Ishikawa (cell line): ENCODE measurements around the gene IL1RL2.

Experiments
- CEBPB ChIP-seq: IDR thresholded peaks from 2 replicates; pipeline ENCODE4 v1.6.1; 2012
- CREB1 ChIP-seq: IDR thresholded peaks from 2 replicates; pipeline ENCODE4 v1.6.1; 2012; ENCODE audit warnings: low read depth
- EGR1 ChIP-seq: IDR thresholded peaks from 2 replicates; pipeline ENCODE4 v1.6.1; 2012
- EP300 ChIP-seq: IDR thresholded peaks from 2 replicates; pipeline ENCODE4 v1.6.1; 2012; ENCODE audit warnings: borderline replicate concordance
- FOXM1 ChIP-seq: IDR thresholded peaks from 2 replicates; pipeline ENCODE4 v1.6.1; 2012; ENCODE audit warnings: low read depth, borderline replicate concordance
- NFIC ChIP-seq: IDR thresholded peaks from 2 replicates; pipeline ENCODE4 v1.6.1; 2012
- RAD21 ChIP-seq: IDR thresholded peaks from 2 replicates; pipeline ENCODE4 v1.6.1; 2012; ENCODE audit warnings: low read depth
- TAF1 ChIP-seq: IDR thresholded peaks from 2 replicates; pipeline ENCODE4 v1.6.1; 2012; ENCODE audit warnings: low read depth, mild to moderate bottlenecking
- TCF12 ChIP-seq: IDR thresholded peaks from 2 replicates; pipeline ENCODE4 v1.6.1; 2012; ENCODE audit warnings: low read depth
- TEAD4 ChIP-seq: IDR thresholded peaks from 2 replicates; pipeline ENCODE4 v1.6.1; 2012
- YY1 ChIP-seq: IDR thresholded peaks from 2 replicates; pipeline ENCODE4 v1.6.1; 2012; ENCODE audit warnings: low read depth
- ZBTB7A ChIP-seq: IDR thresholded peaks from 2 replicates; pipeline ENCODE4 v1.6.1; 2012; ENCODE audit warnings: low read depth
- TF ChIP-seq, protein P1 (sequence below): IDR thresholded peaks from 2 replicates; pipeline ENCODE4 v1.6.1; 2012; ENCODE audit warnings: low read depth, mild to moderate bottlenecking
- TF ChIP-seq, protein P2 (sequence below): IDR thresholded peaks from 2 replicates; pipeline ENCODE4 v1.6.1; 2012
- TF ChIP-seq, protein P3 (sequence below): IDR thresholded peaks from 2 replicates; pipeline ENCODE4 v1.6.1; 2012

IL1RL2 gene

DNA sequence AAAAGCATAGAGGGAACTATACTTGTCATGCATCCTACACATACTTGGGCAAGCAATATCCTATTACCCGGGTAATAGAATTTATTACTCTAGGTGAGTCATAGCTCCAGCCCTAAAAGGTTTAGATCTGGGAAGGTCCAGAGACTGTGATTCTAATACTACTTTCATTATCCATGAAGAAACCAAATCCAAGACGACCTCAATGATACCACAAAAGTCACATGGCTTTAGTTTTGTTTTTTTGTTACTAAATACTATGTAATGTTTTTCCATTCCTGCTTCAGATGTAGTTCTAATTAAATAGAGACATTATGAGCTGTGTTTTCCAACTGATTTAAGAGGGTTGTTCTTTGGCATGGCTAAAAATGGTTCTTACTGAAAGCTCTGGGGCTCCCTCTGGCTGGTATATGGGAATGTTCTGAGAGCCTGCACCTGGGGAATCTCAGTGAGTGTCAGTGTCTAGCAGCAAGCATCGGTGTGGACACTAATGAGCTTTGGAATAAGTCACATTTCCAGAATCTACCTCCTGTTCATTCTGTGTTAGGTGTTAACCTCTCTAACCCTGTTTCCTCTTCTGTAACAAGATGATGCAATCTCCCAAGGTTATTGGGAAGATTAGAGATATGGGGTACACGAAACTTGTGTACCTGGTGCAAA, 20.5 kb upstream of the IL1RL2 start:
- no peak for TF ChIP-seq YY1
- no peak for TF ChIP-seq TAF1
- 0 out of 2 replicates have a peak, but pooled peaks have one; percentile 6 for TF ChIP-seq CEBPB
- TF ChIP-seq, protein P1, sequence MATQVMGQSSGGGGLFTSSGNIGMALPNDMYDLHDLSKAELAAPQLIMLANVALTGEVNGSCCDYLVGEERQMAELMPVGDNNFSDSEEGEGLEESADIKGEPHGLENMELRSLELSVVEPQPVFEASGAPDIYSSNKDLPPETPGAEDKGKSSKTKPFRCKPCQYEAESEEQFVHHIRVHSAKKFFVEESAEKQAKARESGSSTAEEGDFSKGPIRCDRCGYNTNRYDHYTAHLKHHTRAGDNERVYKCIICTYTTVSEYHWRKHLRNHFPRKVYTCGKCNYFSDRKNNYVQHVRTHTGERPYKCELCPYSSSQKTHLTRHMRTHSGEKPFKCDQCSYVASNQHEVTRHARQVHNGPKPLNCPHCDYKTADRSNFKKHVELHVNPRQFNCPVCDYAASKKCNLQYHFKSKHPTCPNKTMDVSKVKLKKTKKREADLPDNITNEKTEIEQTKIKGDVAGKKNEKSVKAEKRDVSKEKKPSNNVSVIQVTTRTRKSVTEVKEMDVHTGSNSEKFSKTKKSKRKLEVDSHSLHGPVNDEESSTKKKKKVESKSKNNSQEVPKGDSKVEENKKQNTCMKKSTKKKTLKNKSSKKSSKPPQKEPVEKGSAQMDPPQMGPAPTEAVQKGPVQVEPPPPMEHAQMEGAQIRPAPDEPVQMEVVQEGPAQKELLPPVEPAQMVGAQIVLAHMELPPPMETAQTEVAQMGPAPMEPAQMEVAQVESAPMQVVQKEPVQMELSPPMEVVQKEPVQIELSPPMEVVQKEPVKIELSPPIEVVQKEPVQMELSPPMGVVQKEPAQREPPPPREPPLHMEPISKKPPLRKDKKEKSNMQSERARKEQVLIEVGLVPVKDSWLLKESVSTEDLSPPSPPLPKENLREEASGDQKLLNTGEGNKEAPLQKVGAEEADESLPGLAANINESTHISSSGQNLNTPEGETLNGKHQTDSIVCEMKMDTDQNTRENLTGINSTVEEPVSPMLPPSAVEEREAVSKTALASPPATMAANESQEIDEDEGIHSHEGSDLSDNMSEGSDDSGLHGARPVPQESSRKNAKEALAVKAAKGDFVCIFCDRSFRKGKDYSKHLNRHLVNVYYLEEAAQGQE, result no peak
- TF ChIP-seq RAD21, result peak; percentile 75
- TF ChIP-seq, protein P2, sequence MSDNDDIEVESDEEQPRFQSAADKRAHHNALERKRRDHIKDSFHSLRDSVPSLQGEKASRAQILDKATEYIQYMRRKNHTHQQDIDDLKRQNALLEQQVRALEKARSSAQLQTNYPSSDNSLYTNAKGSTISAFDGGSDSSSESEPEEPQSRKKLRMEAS, result no peak
- no peak for TF ChIP-seq CREB1

DNA sequence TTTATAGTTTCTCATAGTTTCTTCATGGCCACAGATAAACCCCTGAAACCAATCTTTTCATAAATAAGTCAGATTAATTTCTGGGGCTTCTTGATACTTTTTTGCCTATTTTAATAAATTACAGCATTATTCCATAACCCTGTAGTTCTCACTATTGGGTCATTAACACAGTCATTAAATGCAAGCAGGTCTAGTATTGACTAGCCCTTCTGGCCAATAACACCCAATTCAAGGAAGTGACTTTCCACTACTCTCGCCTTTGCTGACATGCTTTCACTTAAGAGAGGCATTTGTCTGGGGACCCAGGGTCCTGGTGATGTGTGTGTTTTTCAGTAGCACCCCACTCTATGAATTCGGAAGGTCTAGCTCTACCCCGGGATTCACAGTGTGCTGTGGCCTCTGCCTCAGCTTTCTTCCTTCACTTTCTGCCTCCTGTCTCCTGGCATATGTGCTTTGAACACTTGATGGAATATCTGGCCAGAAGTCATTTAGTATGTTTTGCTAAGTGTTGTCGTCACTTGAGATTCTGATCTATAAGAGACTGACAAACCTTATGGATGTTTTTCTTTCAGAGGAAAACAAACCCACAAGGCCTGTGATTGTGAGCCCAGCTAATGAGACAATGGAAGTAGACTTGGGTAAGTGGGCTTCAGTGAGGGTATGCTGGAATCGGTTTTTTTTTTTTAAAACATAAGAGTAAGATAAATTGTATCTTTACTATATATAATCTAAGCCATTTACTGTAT, 18.6 kb upstream of the IL1RL2 start:
- TF ChIP-seq ZBTB7A (no peak), TAF1 (no peak), RAD21 (no peak)

DNA sequence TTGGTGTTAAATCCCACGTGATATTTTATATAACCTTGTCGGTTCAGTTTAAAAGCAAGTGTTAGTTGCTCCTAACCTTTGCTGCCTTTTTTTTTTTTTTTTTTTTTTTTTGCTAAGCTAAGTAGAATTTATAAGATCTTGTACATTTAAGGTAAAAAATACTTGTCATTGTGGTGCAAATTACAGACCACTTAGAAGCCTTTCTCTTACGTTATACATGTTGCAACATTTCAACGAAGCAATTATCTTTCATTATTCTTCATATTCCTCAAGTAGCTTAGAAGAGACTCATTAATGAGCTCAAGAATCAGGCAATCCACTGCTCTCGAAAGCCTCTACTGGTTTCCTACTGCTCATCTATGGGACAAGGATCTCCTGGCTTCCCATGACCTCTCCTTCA, 14.9 kb upstream of the IL1RL2 start:
- TF ChIP-seq, protein P1, result no peak
- TF ChIP-seq RAD21 (no peak), EGR1 (no peak), ZBTB7A (no peak), EP300 (no peak), TCF12 (no peak), NFIC (no peak), TEAD4 (no peak), YY1 (no peak), TAF1 (no peak)
- TF ChIP-seq, protein P2, result no peak

DNA sequence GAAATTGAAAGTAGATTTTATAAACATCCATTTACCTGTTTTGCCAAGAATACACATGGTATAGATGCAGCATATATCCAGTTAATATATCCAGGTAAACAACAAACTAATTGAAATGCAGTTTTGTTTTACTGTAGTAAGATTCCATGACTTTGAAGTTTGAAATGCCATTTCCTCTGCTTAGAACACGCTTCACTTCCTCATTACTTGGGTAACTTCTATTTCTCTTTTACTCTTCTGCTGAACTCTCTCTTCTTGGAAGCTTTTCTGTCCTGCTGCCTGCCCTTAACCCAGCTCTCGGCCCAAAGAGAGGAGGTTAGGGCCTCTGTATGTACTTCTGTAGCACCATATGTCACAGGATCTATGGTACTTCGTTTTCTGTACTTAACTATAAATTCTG, 14.1 kb upstream of the IL1RL2 start:
- TF ChIP-seq CREB1 (no peak), TEAD4 (no peak), FOXM1 (no peak), TAF1 (no peak), ZBTB7A (no peak), EP300 (no peak), RAD21 (no peak), CEBPB (no peak), NFIC (no peak), YY1 (no peak), TCF12 (no peak)
- TF ChIP-seq, protein P2, result no peak
- TF ChIP-seq, protein P1, result no peak
- TF ChIP-seq, protein P3, sequence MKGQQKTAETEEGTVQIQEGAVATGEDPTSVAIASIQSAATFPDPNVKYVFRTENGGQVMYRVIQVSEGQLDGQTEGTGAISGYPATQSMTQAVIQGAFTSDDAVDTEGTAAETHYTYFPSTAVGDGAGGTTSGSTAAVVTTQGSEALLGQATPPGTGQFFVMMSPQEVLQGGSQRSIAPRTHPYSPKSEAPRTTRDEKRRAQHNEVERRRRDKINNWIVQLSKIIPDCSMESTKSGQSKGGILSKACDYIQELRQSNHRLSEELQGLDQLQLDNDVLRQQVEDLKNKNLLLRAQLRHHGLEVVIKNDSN, result no peak

DNA sequence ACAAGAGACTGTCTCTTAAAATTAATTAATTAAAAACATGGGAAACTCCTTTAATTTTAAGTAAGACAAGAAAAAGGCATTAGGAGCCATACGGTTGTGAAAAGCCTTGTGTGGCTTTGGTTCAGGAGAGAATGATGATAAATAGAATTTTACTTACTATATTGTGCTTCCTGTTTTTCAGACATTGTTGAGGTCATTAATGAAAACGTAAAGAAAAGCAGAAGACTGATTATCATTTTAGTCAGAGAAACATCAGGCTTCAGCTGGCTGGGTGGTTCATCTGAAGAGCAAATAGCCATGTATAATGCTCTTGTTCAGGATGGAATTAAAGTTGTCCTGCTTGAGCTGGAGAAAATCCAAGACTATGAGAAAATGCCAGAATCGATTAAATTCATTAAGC, 10.7 kb upstream of the IL1RL2 start:
- no peak for TF ChIP-seq YY1
- no peak for TF ChIP-seq CREB1
- TF ChIP-seq, protein P3, result no peak
- TF ChIP-seq, protein P1, result no peak
- TF ChIP-seq NFIC, result no peak
- TF ChIP-seq TEAD4, result no peak
- no peak for TF ChIP-seq CEBPB
- TF ChIP-seq TAF1, result no peak
- TF ChIP-seq RAD21, result no peak
- no peak for TF ChIP-seq EGR1
- no peak for TF ChIP-seq EP300
- TF ChIP-seq, protein P2, result no peak
- TF ChIP-seq TCF12, result no peak
- no peak for TF ChIP-seq FOXM1
